Stomach (tissue), 4 donors: ENCODE measurements around the gene PAX1.

Source experiments
- POLR2A ChIP-seq, 4 donors: fragments of 450-650 bp; IDR thresholded peaks; one replicate each; pipeline ENCODE4 v1.6.1; 2016; ENCODE audit warnings: antibody characterized with exemption in 4 of 4, control low read depth in 2 of 4, mild to moderate bottlenecking in 1 of 4, moderate library complexity in 1 of 4
- TF ChIP-seq, protein P1 (sequence below), 7 experiments: fragments of 450-650 bp in 4 of 7; fragments of 200-600 bp in 3 of 7; sonication (generic) in 3 of 7; IDR thresholded peaks; one replicate each; pipeline ENCODE4 v1.5.1; 2016 to 2019; ENCODE audit warnings: antibody characterized with exemption in 7 of 7, control low read depth in 2 of 7, mild to moderate bottlenecking in 1 of 7

DNA sequence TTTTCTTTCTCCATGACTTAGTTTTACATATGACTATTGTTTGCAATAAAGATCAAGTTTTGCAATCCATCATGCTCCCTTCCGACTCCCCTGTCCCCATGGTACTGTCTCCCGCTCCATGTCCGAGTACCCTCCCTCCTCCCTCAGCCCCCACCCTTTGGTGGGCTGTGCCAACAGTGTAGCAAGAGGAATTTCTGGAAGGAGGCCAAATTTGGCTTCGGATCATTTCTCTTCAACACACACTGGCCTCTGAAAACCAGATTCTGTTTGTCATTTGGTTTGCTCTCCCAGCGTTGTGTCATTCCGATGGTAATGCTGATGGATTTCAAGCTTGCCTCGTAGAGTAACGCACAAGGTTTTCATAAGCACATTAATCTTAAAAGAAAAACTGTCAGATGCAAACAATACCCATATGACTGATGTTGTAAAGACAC, 22.9 kb upstream of the PAX1 start:
- TF ChIP-seq, protein P1, sequence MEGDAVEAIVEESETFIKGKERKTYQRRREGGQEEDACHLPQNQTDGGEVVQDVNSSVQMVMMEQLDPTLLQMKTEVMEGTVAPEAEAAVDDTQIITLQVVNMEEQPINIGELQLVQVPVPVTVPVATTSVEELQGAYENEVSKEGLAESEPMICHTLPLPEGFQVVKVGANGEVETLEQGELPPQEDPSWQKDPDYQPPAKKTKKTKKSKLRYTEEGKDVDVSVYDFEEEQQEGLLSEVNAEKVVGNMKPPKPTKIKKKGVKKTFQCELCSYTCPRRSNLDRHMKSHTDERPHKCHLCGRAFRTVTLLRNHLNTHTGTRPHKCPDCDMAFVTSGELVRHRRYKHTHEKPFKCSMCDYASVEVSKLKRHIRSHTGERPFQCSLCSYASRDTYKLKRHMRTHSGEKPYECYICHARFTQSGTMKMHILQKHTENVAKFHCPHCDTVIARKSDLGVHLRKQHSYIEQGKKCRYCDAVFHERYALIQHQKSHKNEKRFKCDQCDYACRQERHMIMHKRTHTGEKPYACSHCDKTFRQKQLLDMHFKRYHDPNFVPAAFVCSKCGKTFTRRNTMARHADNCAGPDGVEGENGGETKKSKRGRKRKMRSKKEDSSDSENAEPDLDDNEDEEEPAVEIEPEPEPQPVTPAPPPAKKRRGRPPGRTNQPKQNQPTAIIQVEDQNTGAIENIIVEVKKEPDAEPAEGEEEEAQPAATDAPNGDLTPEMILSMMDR (IDR thresholded peaks at IDR 0.05): no peak
- TF ChIP-seq POLR2A (IDR thresholded peaks at IDR 0.05): no peak
